Cardiac fibroblast (primary cell): ENCODE data around the gene ECT2L.
"Not testable (repeated sequence)": the region's sequence is repeated elsewhere in the genome, so short reads cannot be mapped to it uniquely, and the experiment has no call there.

Experiments
- DNase-seq, 2 donors: peaks; one replicate each; pipeline versions ENCODE4 v3.0.0 to v3.0.0-alpha.2; 2010; ENCODE audit warnings: low read depth in 2 of 2
- H3K4me3 ChIP-seq, 2 donors: replicated peaks in 1 of 2; 1 replicate in 1 of 2; 2 replicates in 1 of 2; pipeline ENCODE4 v1.5.1; 2011; ENCODE audit warnings: low read depth in 2 of 2, low read length in 2 of 2, mild to moderate bottlenecking in 2 of 2, moderate library complexity in 1 of 2
- TF ChIP-seq, protein P1 (sequence below): IDR thresholded peaks from one replicate; pipeline ENCODE4 v1.5.1; 2011; ENCODE audit warnings: low read depth, mild to moderate bottlenecking, low read length, inconsistent platforms

The ECT2L gene

DNA sequence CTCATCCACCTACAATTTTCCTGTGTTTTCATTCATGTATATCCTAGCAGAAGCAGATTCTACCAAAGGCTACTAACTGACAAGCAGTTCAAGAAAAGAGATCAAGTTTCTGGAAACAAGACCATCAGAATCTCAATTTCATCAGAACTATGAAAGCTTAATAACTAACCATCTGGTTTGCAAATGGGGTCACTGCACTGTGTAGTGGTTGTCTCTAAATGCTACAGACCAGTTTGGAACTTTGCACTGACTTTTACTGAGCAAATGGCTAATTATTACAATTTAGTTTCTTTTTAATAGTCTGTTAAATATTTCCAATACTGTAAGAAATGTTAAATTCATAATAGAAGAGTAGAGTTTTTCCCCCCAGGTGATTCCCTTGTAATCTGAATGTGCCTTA, 127.7 kb downstream of the ECT2L start:
- no peak for DNase-seq
- TF ChIP-seq, protein P1, sequence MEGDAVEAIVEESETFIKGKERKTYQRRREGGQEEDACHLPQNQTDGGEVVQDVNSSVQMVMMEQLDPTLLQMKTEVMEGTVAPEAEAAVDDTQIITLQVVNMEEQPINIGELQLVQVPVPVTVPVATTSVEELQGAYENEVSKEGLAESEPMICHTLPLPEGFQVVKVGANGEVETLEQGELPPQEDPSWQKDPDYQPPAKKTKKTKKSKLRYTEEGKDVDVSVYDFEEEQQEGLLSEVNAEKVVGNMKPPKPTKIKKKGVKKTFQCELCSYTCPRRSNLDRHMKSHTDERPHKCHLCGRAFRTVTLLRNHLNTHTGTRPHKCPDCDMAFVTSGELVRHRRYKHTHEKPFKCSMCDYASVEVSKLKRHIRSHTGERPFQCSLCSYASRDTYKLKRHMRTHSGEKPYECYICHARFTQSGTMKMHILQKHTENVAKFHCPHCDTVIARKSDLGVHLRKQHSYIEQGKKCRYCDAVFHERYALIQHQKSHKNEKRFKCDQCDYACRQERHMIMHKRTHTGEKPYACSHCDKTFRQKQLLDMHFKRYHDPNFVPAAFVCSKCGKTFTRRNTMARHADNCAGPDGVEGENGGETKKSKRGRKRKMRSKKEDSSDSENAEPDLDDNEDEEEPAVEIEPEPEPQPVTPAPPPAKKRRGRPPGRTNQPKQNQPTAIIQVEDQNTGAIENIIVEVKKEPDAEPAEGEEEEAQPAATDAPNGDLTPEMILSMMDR, result no peak
- H3K4me3 ChIP-seq, result no peak overlapping the region

DNA sequence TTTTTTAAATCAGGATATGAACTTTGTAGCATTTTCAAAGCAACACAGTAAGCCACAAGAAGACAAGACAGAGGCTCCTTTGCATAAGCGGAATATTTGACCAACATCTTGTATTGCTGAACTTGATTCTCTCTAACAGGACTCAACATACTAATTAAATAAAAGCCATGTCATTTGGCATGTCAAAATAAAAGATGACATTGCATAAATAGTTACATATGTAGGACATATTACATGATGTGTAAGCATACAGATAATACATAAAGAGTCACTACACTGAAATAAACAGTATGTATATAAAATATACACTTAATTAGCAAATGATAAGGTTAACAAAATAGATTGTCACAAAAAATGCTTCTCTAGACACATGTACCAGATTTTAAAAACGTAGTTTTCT, 129.9 kb downstream of the ECT2L start:
- DNase-seq, result no peak
- TF ChIP-seq, protein P1, result no peak
- no peak overlapping the region for H3K4me3 ChIP-seq

DNA sequence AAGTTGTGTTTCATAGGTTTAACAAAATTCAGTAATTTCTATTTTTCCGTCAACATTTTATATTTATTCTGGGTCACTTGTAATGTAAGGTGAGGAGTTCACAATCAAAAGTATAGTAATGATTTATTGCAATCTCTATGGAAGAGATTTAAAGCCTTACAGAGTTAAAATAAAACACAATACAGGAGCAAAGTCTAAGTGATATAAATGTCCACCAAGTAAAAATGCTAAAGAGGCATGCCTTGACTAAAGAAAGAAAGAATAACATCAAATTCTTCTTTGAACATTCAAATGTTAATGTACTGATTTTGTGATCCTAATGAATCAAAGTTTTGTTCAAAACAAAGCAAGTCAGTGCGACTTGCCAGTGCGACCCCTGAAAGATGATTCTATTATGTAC, 130.7 kb downstream of the ECT2L start:
- no peak for DNase-seq
- H3K4me3 ChIP-seq, result no peak overlapping the region
- TF ChIP-seq, protein P1, result no peak

DNA sequence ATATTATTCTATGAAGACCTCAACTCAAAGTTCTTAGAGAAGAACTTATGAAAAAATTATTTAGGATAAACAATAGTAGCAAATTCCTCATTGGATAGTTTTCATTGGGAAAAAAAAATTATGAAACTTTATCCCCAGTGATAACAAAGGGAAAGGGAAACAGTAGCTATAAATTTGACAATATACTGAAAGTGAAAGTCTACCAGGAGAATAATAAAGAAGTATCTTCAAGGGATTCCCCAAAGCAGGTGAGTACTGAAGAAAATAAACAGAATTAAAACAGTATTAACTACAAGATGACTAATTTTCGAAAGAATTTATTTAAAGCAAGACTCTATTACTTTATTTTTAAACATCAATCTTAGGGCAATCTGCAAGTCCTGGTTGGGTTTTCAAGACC, 135.8 kb downstream of the ECT2L start:
- no peak overlapping the region for H3K4me3 ChIP-seq
- TF ChIP-seq, protein P1, result no peak
- DNase-seq, result no peak

DNA sequence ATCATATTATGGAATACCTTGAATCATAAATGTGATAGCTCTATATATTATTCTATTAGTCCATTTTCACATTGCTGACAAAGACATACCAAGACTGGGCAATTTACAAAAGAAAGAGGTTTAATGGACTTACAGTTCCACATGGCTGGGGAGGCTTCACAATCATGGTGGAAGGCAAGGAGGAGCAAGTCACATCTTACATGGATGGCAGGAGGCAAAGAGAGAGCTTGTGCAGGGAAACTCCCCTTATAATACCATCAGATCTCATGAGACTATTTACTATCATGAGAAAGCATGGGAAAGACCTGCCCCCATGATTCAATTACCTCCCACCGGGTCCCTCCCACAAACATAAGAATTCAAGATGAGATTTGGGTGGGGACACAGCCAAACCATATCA, 141.0 kb downstream of the ECT2L start:
- H3K4me3 ChIP-seq, DNase-seq: not testable (repeated sequence)

DNA sequence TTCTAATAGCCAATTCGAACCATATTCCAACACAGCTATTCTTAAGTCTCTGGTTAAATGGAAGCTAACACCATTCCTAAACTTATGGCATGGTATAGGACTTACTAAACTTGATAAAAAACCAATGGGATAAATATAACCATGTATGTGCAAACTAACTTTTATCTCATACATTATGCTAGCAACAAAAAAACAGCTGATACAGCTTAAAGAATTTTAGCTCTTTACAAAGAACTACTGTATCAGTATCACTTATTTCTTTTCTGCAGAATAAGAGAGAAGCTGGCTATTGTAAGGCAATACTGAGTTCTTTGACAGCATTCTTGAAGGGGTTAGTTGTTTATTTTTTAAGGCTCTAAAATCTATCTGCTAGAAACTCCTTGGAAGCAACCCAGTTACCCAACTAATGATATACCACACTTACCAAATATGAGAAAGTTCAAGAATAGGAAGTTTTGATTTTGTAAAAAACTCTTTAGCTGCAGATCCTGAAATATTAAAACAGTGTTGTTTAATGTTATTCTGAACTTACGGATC, 147.3 kb downstream of the ECT2L start:
- no peak for DNase-seq
- TF ChIP-seq, protein P1, result no peak
- no peak overlapping the region for H3K4me3 ChIP-seq

DNA sequence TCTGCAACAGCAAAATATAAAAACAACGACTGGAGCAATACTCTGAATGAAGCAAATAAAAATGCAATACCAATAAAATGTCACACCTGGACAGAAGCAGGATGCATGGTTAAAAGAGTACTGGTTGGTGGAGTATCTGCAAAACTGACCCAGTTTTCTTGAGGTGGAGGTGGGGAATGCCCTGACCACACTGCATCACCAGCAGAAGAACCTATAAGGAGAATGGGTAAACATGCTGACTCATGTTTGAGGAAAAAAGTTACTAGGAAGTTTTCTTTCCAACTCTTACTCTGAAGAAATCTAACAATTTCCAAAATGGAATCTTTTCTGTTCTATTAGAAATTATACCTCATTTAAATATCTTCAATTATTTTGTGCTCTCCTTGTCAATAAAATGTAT, 148.5 kb downstream of the ECT2L start:
- TF ChIP-seq, protein P1, result no peak
- no peak overlapping the region for H3K4me3 ChIP-seq
- DNase-seq, result peak; percentile 61 to 78
